ENCODE data around the gene LTBP3. TPM values are rescaled to one million over a fixed set of nuclear protein-coding genes. Genes with fewer than 3 reads are reported as not detected.
A peak's percentile ranks its signal among the peaks of the same experiment; 100 is the strongest.

LTBP3 gene
- total and polyA plus RNA-seq, 2 of the 13 experiments (the other 11 are each of a cell fraction or from before 2014, with no cell fraction given), result 12.2 to 68.1 TPM

- TF ChIP-seq FOXO1 (CRISPR knock-in tag; IDR thresholded peaks at IDR 0.05) (0 out of 2 replicates have a peak, but pooled peaks have one; percentile 15), ELF3 (CRISPR knock-in tag; IDR thresholded peaks at IDR 0.05) (peak; percentile 72; the same call in 1 of the 2 replicates), HNF4A (CRISPR knock-in tag; IDR thresholded peaks at IDR 0.05) (peak; percentile 84), XRCC5 (optimal IDR thresholded peaks at IDR 0.05; ENCODE audit: low read length) (peak; percentile 43), STAG1 (CRISPR knock-in tag; IDR thresholded peaks at IDR 0.05) (peak; percentile 54), SKIL (CRISPR knock-in tag; IDR thresholded peaks at IDR 0.05; ENCODE audit: borderline replicate concordance) (0 out of 2 replicates have a peak, but pooled peaks have one; percentile 10), USF2 (IDR thresholded peaks at IDR 0.05; ENCODE audit: low read depth, low read length) (no peak), USF2 (CRISPR knock-in tag; IDR thresholded peaks at IDR 0.05; ENCODE audit: borderline replicate concordance) (peak; percentile 87), HDAC1 (CRISPR knock-in tag; IDR thresholded peaks at IDR 0.05) (peak; percentile 78), SYNCRIP (IDR thresholded peaks at IDR 0.05; ENCODE audit: insufficient read depth, low read depth, low read length) (no peak), RAD21 (CRISPR knock-in tag; IDR thresholded peaks at IDR 0.05) (peak; percentile 42; the same call in 1 of the 2 replicates), AHR (CRISPR knock-in tag; IDR thresholded peaks at IDR 0.05) (peak; percentile 33; the same call in 1 of the 2 replicates), RXRA (CRISPR knock-in tag; IDR thresholded peaks at IDR 0.05) (peak; percentile 100), ZNF431 (CRISPR knock-in tag; IDR thresholded peaks at IDR 0.05; ENCODE audit: borderline replicate concordance, low read depth) (no peak), RBFOX2 (IDR thresholded peaks at IDR 0.05; ENCODE audit: low read depth, low read length) (peak; percentile 66), GABPB1 (CRISPR knock-in tag; IDR thresholded peaks at IDR 0.05) (peak; percentile 42; the same call in 1 of the 2 replicates), ZNF574 (CRISPR knock-in tag; IDR thresholded peaks at IDR 0.05) (peak; percentile 21; the same call in 1 of the 2 replicates), EP300 (IDR thresholded peaks at IDR 0.05; ENCODE audit: low read depth in 2 of 2, low read length in 2 of 2) (peak in 1 of 2 experiments; percentile 34; a peak in 2 of 4 replicates), EP300 (CRISPR knock-in tag; IDR thresholded peaks at IDR 0.05; ENCODE audit: borderline replicate concordance) (no peak), PITX1 (CRISPR knock-in tag; IDR thresholded peaks at IDR 0.05) (peak; percentile 76), SMC3 (IDR thresholded peaks at IDR 0.05; ENCODE audit: low read length) (peak; percentile 23; the same call in 1 of the 2 replicates), CHD2 (IDR thresholded peaks at IDR 0.05; ENCODE audit: low read depth, low read length) (no peak), HHEX (CRISPR knock-in tag; IDR thresholded peaks at IDR 0.05) (peak; percentile 60; the same call in 1 of the 2 replicates), ZNF773 (CRISPR knock-in tag; IDR thresholded peaks at IDR 0.05; ENCODE audit: borderline replicate concordance) (no peak)
Observed at GRCh38 chr11:65551572-65552387, 6.4 kb downstream of the LTBP3 start (continued).
